Activated CD4-positive, alpha-beta T cell treated with anti-CD3 and anti-CD28 coated beads, Interleukin-2, amount 50 U/mL, for 4 hours (primary cell): ENCODE data around the gene METTL8.

ENCODE experiments used
- DNase-seq, 2 experiments: peaks; one replicate each; pipeline ENCODE4 v3.0.0-alpha.2; 2020

Gene METTL8

GRCh38 chr2:171433763-171434012 is at the start of gene METTL8:
Gene METTL8 (minus strand): TSS chr2:171433990. CDS start chr2:171392185, 41,805 bp downstream.
- DNase-seq = no peak

GRCh38 chr2:171482877-171483276 is 49.1 kb upstream of the METTL8 start:
- no peak for DNase-seq

- DNase-seq = no peak
Observed at GRCh38 chr2:171482308-171482707, 48.5 kb upstream of the METTL8 start.

GRCh38 chr2:171480908-171481307 is 47.1 kb upstream of the METTL8 start:
- DNase-seq = no peak

- no peak for DNase-seq
Observed at GRCh38 chr2:171479154-171479814, 45.5 kb upstream of the METTL8 start.

- no peak for DNase-seq
Observed at GRCh38 chr2:171478345-171478744, 44.6 kb upstream of the METTL8 start.

- DNase-seq = no peak
Observed at GRCh38 chr2:171475979-171476378, 42.2 kb upstream of the METTL8 start.

- no peak for DNase-seq
Observed at GRCh38 chr2:171470129-171470528, 36.3 kb upstream of the METTL8 start.

- DNase-seq = no peak
Observed at GRCh38 chr2:171469176-171469575, 35.4 kb upstream of the METTL8 start.

GRCh38 chr2:171460537-171460936 is 26.7 kb upstream of the METTL8 start:
- no peak for DNase-seq

- no peak for DNase-seq
Observed at GRCh38 chr2:171459498-171459897, 25.7 kb upstream of the METTL8 start.

- no peak for DNase-seq
Observed at GRCh38 chr2:171452773-171453172, 19.0 kb upstream of the METTL8 start.

- DNase-seq = no peak
Observed at GRCh38 chr2:171451074-171451473, 17.3 kb upstream of the METTL8 start.

- DNase-seq = no peak
Observed at GRCh38 chr2:171447675-171448074, 13.9 kb upstream of the METTL8 start.

GRCh38 chr2:171441470-171441869 is 7.7 kb upstream of the METTL8 start:
- DNase-seq = no peak

GRCh38 chr2:171436307-171436706 is 2.5 kb upstream of the METTL8 start:
- DNase-seq = no peak

GRCh38 chr2:171434013-171434989 is 511 bp upstream of the METTL8 start, which contains the start of gene DCAF17:
Gene DCAF17 (plus strand): TSS chr2:171434226. CDS start chr2:171434578, 352 bp downstream.
- peak; percentile 92 to 93 for DNase-seq

GRCh38 chr2:171432969-171433762 is 624 bp downstream of the METTL8 start:
- DNase-seq = peak; percentile 45 to 49

GRCh38 chr2:171432206-171432968 is 1.4 kb downstream of the METTL8 start:
- DNase-seq = no peak

- DNase-seq = no peak
Observed at GRCh38 chr2:171431677-171432167, 2.1 kb downstream of the METTL8 start.

GRCh38 chr2:171430516-171431410 is 3.0 kb downstream of the METTL8 start:
- DNase-seq = no peak
